Activated CD4-positive, alpha-beta T cell treated with anti-CD3 and anti-CD28 coated beads, Interleukin-2, amount 10 ng/mL, durations not matched to agents 24 days and 14 days (primary cell): ENCODE results near the gene CLIP1. TPM values are rescaled to one million over a fixed set of nuclear protein-coding genes. Genes with fewer than 3 reads are reported as not detected.
A peak's percentile ranks its signal among the peaks of the same experiment; 100 is the strongest.
"Not testable (repeated sequence)": the region's sequence is repeated elsewhere in the genome, so short reads cannot be mapped to it uniquely, and the experiment has no call there.

Source experiments
- DNase-seq: peaks from one replicate; pipeline ENCODE4 v3.0.0; 2022
- H3K27ac Mint-ChIP-seq: one replicate; pipeline ENCODE4 v1.8.0; 2022; ENCODE audit warnings: mild to moderate bottlenecking, mixed read lengths
- H3K27me3 Mint-ChIP-seq: one replicate; pipeline ENCODE4 v1.8.0; 2022; ENCODE audit warnings: mixed read lengths
- H3K36me3 Mint-ChIP-seq: one replicate; pipeline ENCODE4 v1.8.0; 2022; ENCODE audit warnings: low read depth, mild to moderate bottlenecking, mixed read lengths
- H3K4me1 Mint-ChIP-seq: one replicate; pipeline ENCODE4 v1.8.0; 2021; ENCODE audit warnings: mixed read lengths
- H3K4me3 Mint-ChIP-seq: one replicate; pipeline ENCODE4 v1.8.0; 2022; ENCODE audit warnings: mild to moderate bottlenecking, moderate library complexity, mixed read lengths
- H3K9me3 Mint-ChIP-seq: one replicate; pipeline ENCODE4 v1.8.0; 2021; ENCODE audit warnings: mixed read lengths
- intact Hi-C: fragments of 100-400 bp; cut with micrococcal nuclease; formaldehyde crosslinking; loops from one replicate; pipeline ENCODE4 v1.15.1; 2023
- total RNA-seq: library from RNA; stranded (reverse); gene quantifications from 2 replicates; pipeline ENCODE4 v1.2.3, GENCODE V29; 2022

The CLIP1 gene
- total RNA-seq, 1 donor from 2014 or later = 60.8 TPM

- Mint-ChIP-seq H3K9me3 (no peaks in the 10 kb centered on the region), H3K27me3 (no peaks in the 10 kb centered on the region), H3K4me3 (peak overlapping the region; percentile 56), H3K36me3 (no peaks in the 10 kb centered on the region), H3K27ac (peak overlapping the region; percentile 95), H3K4me1 (peaks cover 31% of the 10 kb centered on the region)
- DNase-seq = no peak
- intact Hi-C loops = loop anchor here (5.0 kb wide), 1 partner anchor 278 kb away; the partner anchor contains the start of gene HCAR1
Measured at GRCh38 chr12:122454250-122454721, 31.8 kb upstream of the CLIP1 start.

- H3K27me3 Mint-ChIP-seq = no peaks in the 10 kb centered on the region
- no peaks in the 10 kb centered on the region for H3K9me3 Mint-ChIP-seq
- intact Hi-C loops = loop anchor here (1.0 to 5.0 kb wide), 2 partner anchors 30 to 280 kb away; partner anchors contain the start of genes CLIP1 and HCAR1
- H3K4me1 Mint-ChIP-seq = peaks cover 32% of the 10 kb centered on the region
- H3K4me3 Mint-ChIP-seq = peak overlapping the region; percentile 71
- H3K36me3 Mint-ChIP-seq = no peaks in the 10 kb centered on the region
- DNase-seq = peak; percentile 72
- H3K27ac Mint-ChIP-seq = peak overlapping the region; percentile 95
Measured at GRCh38 chr12:122452701-122453285, 30.3 kb upstream of the CLIP1 start.

GRCh38 chr12:122449317-122449716 lies 26.8 kb upstream of the CLIP1 start:
- Mint-ChIP-seq H3K36me3 (no peaks in the 10 kb centered on the region), H3K4me3 (no peak overlapping the region), H3K4me1 (peaks cover 29% of the 10 kb centered on the region), H3K9me3 (no peaks in the 10 kb centered on the region), H3K27ac (no peak overlapping the region), H3K27me3 (peaks cover 4% of the 10 kb centered on the region)
- DNase-seq = no peak
- intact Hi-C loops = loop anchor here (5.0 kb wide), 1 partner anchor 37 kb away; no protein-coding TSS in a partner anchor

- H3K4me3 Mint-ChIP-seq, H3K36me3 Mint-ChIP-seq, H3K9me3 Mint-ChIP-seq, H3K27me3 Mint-ChIP-seq, DNase-seq, H3K27ac Mint-ChIP-seq: not testable (repeated sequence)
- H3K4me1 Mint-ChIP-seq = peaks cover 19% of the 10 kb centered on the region
- intact Hi-C loops = loop anchor here (5.0 kb wide), 1 partner anchor 36 kb away; no protein-coding TSS in a partner anchor
Measured at GRCh38 chr12:122447825-122448224, 25.4 kb upstream of the CLIP1 start.

- not testable (repeated sequence) for DNase-seq, H3K27me3 Mint-ChIP-seq, H3K9me3 Mint-ChIP-seq, H3K4me3 Mint-ChIP-seq, H3K36me3 Mint-ChIP-seq, H3K27ac Mint-ChIP-seq
- peaks cover 11% of the 10 kb centered on the region for H3K4me1 Mint-ChIP-seq
- intact Hi-C loops = loop anchor here (5.0 kb wide), 1 partner anchor 34 kb away; no protein-coding TSS in a partner anchor
Measured at GRCh38 chr12:122446390-122446789, 23.9 kb upstream of the CLIP1 start.

GRCh38 chr12:122444071-122444470 lies 21.6 kb upstream of the CLIP1 start:
- intact Hi-C loops, H3K4me1 Mint-ChIP-seq, H3K4me3 Mint-ChIP-seq, H3K9me3 Mint-ChIP-seq, H3K27ac Mint-ChIP-seq, DNase-seq, H3K36me3 Mint-ChIP-seq, H3K27me3 Mint-ChIP-seq: not testable (repeated sequence)

- H3K9me3 Mint-ChIP-seq, intact Hi-C loops, DNase-seq, H3K27ac Mint-ChIP-seq, H3K27me3 Mint-ChIP-seq, H3K4me1 Mint-ChIP-seq, H3K4me3 Mint-ChIP-seq, H3K36me3 Mint-ChIP-seq: not testable (repeated sequence)
Measured at GRCh38 chr12:122438822-122439221, 16.4 kb upstream of the CLIP1 start.

GRCh38 chr12:122437656-122438121 lies 15.2 kb upstream of the CLIP1 start:
- intact Hi-C loops = no loop called here
- Mint-ChIP-seq H3K27ac (no peak overlapping the region), H3K9me3 (no peaks in the 10 kb centered on the region), H3K27me3 (no peaks in the 10 kb centered on the region), H3K4me3 (no peak overlapping the region), H3K4me1 (no peaks in the 10 kb centered on the region), H3K36me3 (no peaks in the 10 kb centered on the region)
- DNase-seq = no peak

GRCh38 chr12:122435186-122435585 lies 12.7 kb upstream of the CLIP1 start:
- no peaks in the 10 kb centered on the region for H3K36me3 Mint-ChIP-seq
- H3K27ac Mint-ChIP-seq = no peak overlapping the region
- no peak for DNase-seq
- no peaks in the 10 kb centered on the region for H3K9me3 Mint-ChIP-seq
- no peaks in the 10 kb centered on the region for H3K4me1 Mint-ChIP-seq
- no peak overlapping the region for H3K4me3 Mint-ChIP-seq
- intact Hi-C loops = no loop called here
- H3K27me3 Mint-ChIP-seq = no peaks in the 10 kb centered on the region

GRCh38 chr12:122429043-122429442 lies 6.6 kb upstream of the CLIP1 start:
- H3K4me1 Mint-ChIP-seq, H3K27ac Mint-ChIP-seq, H3K36me3 Mint-ChIP-seq, H3K9me3 Mint-ChIP-seq, H3K27me3 Mint-ChIP-seq, intact Hi-C loops, H3K4me3 Mint-ChIP-seq, DNase-seq: not testable (repeated sequence)

- intact Hi-C loops = no loop called here
- peaks cover 12% of the 10 kb centered on the region for H3K4me1 Mint-ChIP-seq
- no peaks in the 10 kb centered on the region for H3K9me3 Mint-ChIP-seq
- no peaks in the 10 kb centered on the region for H3K36me3 Mint-ChIP-seq
- no peak for DNase-seq
- H3K4me3 Mint-ChIP-seq = no peak overlapping the region
- no peak overlapping the region for H3K27ac Mint-ChIP-seq
- H3K27me3 Mint-ChIP-seq = peaks cover 1% of the 10 kb centered on the region
Measured at GRCh38 chr12:122427403-122427802, 4.9 kb upstream of the CLIP1 start.

- Mint-ChIP-seq H3K4me3 (peak overlapping the region; percentile 88), H3K9me3 (no peaks in the 10 kb centered on the region), H3K4me1 (peaks cover 24% of the 10 kb centered on the region), H3K36me3 (no peaks in the 10 kb centered on the region), H3K27ac (peak overlapping the region; percentile 90), H3K27me3 (peaks cover 1% of the 10 kb centered on the region)
- peak; percentile 64 for DNase-seq
- intact Hi-C loops = loop anchor here (1.0 kb wide), 1 partner anchor 48 kb away; no protein-coding TSS in a partner anchor
Measured at GRCh38 chr12:122423258-122424165, 1.0 kb upstream of the CLIP1 start.

- intact Hi-C loops = loop anchor here (1.0 kb wide), 2 partner anchors 31 to 49 kb away; no protein-coding TSS in a partner anchor
- Mint-ChIP-seq H3K27me3 (peaks cover 1% of the 10 kb centered on the region), H3K9me3 (no peaks in the 10 kb centered on the region), H3K4me1 (peaks cover 27% of the 10 kb centered on the region), H3K27ac (peak overlapping the region; percentile 90), H3K4me3 (peak overlapping the region; percentile 88), H3K36me3 (peaks cover 2% of the 10 kb centered on the region)
- DNase-seq = peak; percentile 78
Measured at GRCh38 chr12:122422730-122423257, 325 bp upstream of the CLIP1 start.
